ENCODE measurements around the gene PIWIL4.
"Not testable (repeated sequence)": the region's sequence is repeated elsewhere in the genome, so short reads cannot be mapped to it uniquely, and the experiment has no call there.

Gene PIWIL4

GRCh38 chr11:94568717-94569116 lies 1.5 kb downstream of the PIWIL4 start:
- Mint-ChIP-seq H3K9me3 (peaks cover 5% of the 10 kb centered on the region), H3K4me3 (no peak overlapping the region), H3K36me3 (ENCODE audit: low read depth) (no peaks in the 10 kb centered on the region), H3K27me3 (ENCODE audit: low read depth) (no peaks in the 10 kb centered on the region), H3K27ac (no peak overlapping the region), H3K4me1 (no peaks in the 10 kb centered on the region)
- TF ChIP-seq, protein P1, sequence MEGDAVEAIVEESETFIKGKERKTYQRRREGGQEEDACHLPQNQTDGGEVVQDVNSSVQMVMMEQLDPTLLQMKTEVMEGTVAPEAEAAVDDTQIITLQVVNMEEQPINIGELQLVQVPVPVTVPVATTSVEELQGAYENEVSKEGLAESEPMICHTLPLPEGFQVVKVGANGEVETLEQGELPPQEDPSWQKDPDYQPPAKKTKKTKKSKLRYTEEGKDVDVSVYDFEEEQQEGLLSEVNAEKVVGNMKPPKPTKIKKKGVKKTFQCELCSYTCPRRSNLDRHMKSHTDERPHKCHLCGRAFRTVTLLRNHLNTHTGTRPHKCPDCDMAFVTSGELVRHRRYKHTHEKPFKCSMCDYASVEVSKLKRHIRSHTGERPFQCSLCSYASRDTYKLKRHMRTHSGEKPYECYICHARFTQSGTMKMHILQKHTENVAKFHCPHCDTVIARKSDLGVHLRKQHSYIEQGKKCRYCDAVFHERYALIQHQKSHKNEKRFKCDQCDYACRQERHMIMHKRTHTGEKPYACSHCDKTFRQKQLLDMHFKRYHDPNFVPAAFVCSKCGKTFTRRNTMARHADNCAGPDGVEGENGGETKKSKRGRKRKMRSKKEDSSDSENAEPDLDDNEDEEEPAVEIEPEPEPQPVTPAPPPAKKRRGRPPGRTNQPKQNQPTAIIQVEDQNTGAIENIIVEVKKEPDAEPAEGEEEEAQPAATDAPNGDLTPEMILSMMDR (IDR thresholded peaks at IDR 0.05; ENCODE audit: unreplicated experiment in 3 of 3) = no peak

DNA sequence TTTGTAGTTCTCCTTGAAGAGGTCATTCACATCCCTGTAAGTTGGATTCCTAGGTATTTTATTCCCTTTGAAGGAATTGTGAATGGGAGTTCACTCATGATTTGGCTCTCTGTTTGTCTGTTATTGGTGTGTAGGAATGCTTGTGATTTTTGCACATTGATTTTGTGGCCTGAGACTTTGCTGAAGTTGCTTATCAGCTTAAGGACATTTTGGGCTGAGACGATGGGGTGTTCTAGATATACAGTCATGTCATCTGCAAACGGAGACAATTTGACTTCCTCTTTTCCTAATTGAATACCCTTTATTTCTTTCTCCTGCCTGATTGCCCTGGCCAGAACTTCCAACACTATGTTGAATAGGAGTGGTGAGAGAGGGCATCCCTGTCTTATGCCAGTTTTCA lies 5.8 kb downstream of the PIWIL4 start:
- H3K4me3 Mint-ChIP-seq; H3K27me3 Mint-ChIP-seq (ENCODE audit: low read depth); H3K9me3 Mint-ChIP-seq; H3K27ac Mint-ChIP-seq; H3K36me3 Mint-ChIP-seq (ENCODE audit: low read depth); H3K4me1 Mint-ChIP-seq: not testable (repeated sequence)

GRCh38 chr11:94574193-94574961 lies 7.2 kb downstream of the PIWIL4 start:
- TF ChIP-seq, protein P1 (IDR thresholded peaks at IDR 0.05; ENCODE audit: unreplicated experiment in 3 of 3) = no peak
- no peak overlapping the region for H3K27ac Mint-ChIP-seq
- no peaks in the 10 kb centered on the region for H3K36me3 Mint-ChIP-seq (ENCODE audit: low read depth)
- H3K27me3 Mint-ChIP-seq (ENCODE audit: low read depth) = peaks cover 5% of the 10 kb centered on the region
- H3K9me3 Mint-ChIP-seq = peaks cover 5% of the 10 kb centered on the region
- no peak overlapping the region for H3K4me3 Mint-ChIP-seq
- H3K4me1 Mint-ChIP-seq = no peaks in the 10 kb centered on the region

- Mint-ChIP-seq H3K27ac (no peak overlapping the region), H3K36me3 (ENCODE audit: low read depth) (no peaks in the 10 kb centered on the region), H3K4me3 (no peak overlapping the region), H3K27me3 (ENCODE audit: low read depth) (peaks cover 5% of the 10 kb centered on the region), H3K9me3 (peaks cover 5% of the 10 kb centered on the region), H3K4me1 (no peaks in the 10 kb centered on the region)
- TF ChIP-seq, protein P1 (IDR thresholded peaks at IDR 0.05; ENCODE audit: unreplicated experiment in 3 of 3) = no peak
Measured at GRCh38 chr11:94576306-94576705, 9.1 kb downstream of the PIWIL4 start.

GRCh38 chr11:94577841-94578240 lies 10.7 kb downstream of the PIWIL4 start:
- H3K4me3 Mint-ChIP-seq = no peak overlapping the region
- TF ChIP-seq, protein P1 (IDR thresholded peaks at IDR 0.05; ENCODE audit: unreplicated experiment in 3 of 3) = no peak
- peaks cover under 1% of the 10 kb centered on the region for H3K9me3 Mint-ChIP-seq
- H3K27me3 Mint-ChIP-seq (ENCODE audit: low read depth) = peaks cover 5% of the 10 kb centered on the region
- H3K36me3 Mint-ChIP-seq (ENCODE audit: low read depth) = no peaks in the 10 kb centered on the region
- no peaks in the 10 kb centered on the region for H3K4me1 Mint-ChIP-seq
- H3K27ac Mint-ChIP-seq = no peak overlapping the region

- TF ChIP-seq, protein P1 (IDR thresholded peaks at IDR 0.05; ENCODE audit: unreplicated experiment in 3 of 3) = no peak
- no peak overlapping the region for H3K27ac Mint-ChIP-seq
Measured at GRCh38 chr11:94581926-94582325, 14.8 kb downstream of the PIWIL4 start.

More at GRCh38 chr11:94581926-94582325, 14.8 kb downstream of the PIWIL4 start:
- H3K4me3 Mint-ChIP-seq = no peak overlapping the region
- no peaks in the 10 kb centered on the region for H3K27me3 Mint-ChIP-seq (ENCODE audit: low read depth)
- H3K9me3 Mint-ChIP-seq = no peaks in the 10 kb centered on the region
- no peaks in the 10 kb centered on the region for H3K36me3 Mint-ChIP-seq (ENCODE audit: low read depth)
- H3K4me1 Mint-ChIP-seq = no peaks in the 10 kb centered on the region
